ENCODE data around the gene PDGFD. TPM values are rescaled to one million over a fixed set of nuclear protein-coding genes. Genes with fewer than 3 reads are reported as not detected.
A peak's percentile ranks its signal among the peaks of the same experiment; 100 is the strongest.

Gene PDGFD
- total RNA-seq, 1 donor from 2014 or later = 5.0 TPM

- no peak overlapping the region for H3K4me3 ChIP-seq
- TF ChIP-seq CTCF (IDR thresholded peaks at IDR 0.05) = peak; percentile 33
- intact Hi-C loops (cut with DNase I) = no loop called here
- ATAC-seq (peak; percentile 68), DNase-seq (no peak)
- H3K36me3 ChIP-seq = no peaks in the 10 kb centered on the region
- H3K4me1 ChIP-seq = no peaks in the 10 kb centered on the region
- H3K27ac ChIP-seq = no peak overlapping the region
- no peaks in the 10 kb centered on the region for H3K27me3 ChIP-seq
- no peaks in the 10 kb centered on the region for H3K9me3 ChIP-seq
Measured at GRCh38 chr11:103927535-103927934, 236.4 kb downstream of the PDGFD start.

- H3K9me3 ChIP-seq = no peaks in the 10 kb centered on the region
- DNase-seq = no peak
- no peak for TF ChIP-seq CTCF (IDR thresholded peaks at IDR 0.05)
- ATAC-seq = no peak
- H3K4me3 ChIP-seq = no peak overlapping the region
- H3K4me1 ChIP-seq = no peaks in the 10 kb centered on the region
- H3K27ac ChIP-seq = no peak overlapping the region
- no peaks in the 10 kb centered on the region for H3K36me3 ChIP-seq
- intact Hi-C loops (cut with DNase I) = no loop called here
- H3K27me3 ChIP-seq = no peaks in the 10 kb centered on the region
Measured at GRCh38 chr11:103926990-103927389, 237.0 kb downstream of the PDGFD start.

- H3K9me3 ChIP-seq = no peaks in the 10 kb centered on the region
- no peak overlapping the region for H3K4me3 ChIP-seq
- H3K27me3 ChIP-seq = no peaks in the 10 kb centered on the region
- no peaks in the 10 kb centered on the region for H3K36me3 ChIP-seq
- no peaks in the 10 kb centered on the region for H3K4me1 ChIP-seq
- H3K27ac ChIP-seq = no peak overlapping the region
- DNase-seq (no peak), ATAC-seq (no peak)
- intact Hi-C loops (cut with DNase I) = no loop called here
- TF ChIP-seq CTCF (IDR thresholded peaks at IDR 0.05) = no peak
Measured at GRCh38 chr11:103924166-103925013, 239.6 kb downstream of the PDGFD start.

GRCh38 chr11:103923451-103923931 lies 240.5 kb downstream of the PDGFD start:
- Histone ChIP-seq H3K4me1 (no peaks in the 10 kb centered on the region), H3K27ac (no peak overlapping the region), H3K4me3 (no peak overlapping the region), H3K9me3 (no peaks in the 10 kb centered on the region), H3K36me3 (no peaks in the 10 kb centered on the region), H3K27me3 (no peaks in the 10 kb centered on the region)
- DNase-seq = no peak
- intact Hi-C loops (cut with DNase I) = no loop called here
- ATAC-seq = peak; percentile 38
- TF ChIP-seq CTCF (IDR thresholded peaks at IDR 0.05) = no peak

GRCh38 chr11:103920933-103921332 lies 243.0 kb downstream of the PDGFD start:
- H3K36me3 ChIP-seq = no peaks in the 10 kb centered on the region
- H3K27ac ChIP-seq = no peak overlapping the region
- no peaks in the 10 kb centered on the region for H3K4me1 ChIP-seq
- TF ChIP-seq CTCF (IDR thresholded peaks at IDR 0.05) = no peak
- intact Hi-C loops (cut with DNase I) = no loop called here
- H3K9me3 ChIP-seq = no peaks in the 10 kb centered on the region
- H3K27me3 ChIP-seq = no peaks in the 10 kb centered on the region
- no peak for DNase-seq
- no peak for ATAC-seq
- no peak overlapping the region for H3K4me3 ChIP-seq
